HepG2 (cell line): ENCODE results near the gene PCSK2.

Experiments
- TCF7L2 ChIP-seq: IDR thresholded peaks from 2 replicates; pipeline ENCODE4 v1.6.1; 2011; ENCODE audit warnings: mild to moderate bottlenecking, low read depth, low read length, moderate library complexity
- ZBTB43 ChIP-seq: sonication (generic); formaldehyde crosslinking; conservative IDR thresholded peaks from 2 replicates; pipeline ENCODE4 v1.4.0; 2020; ENCODE audit warnings: missing genetic modification reagents
- ZNF281 ChIP-seq: sonication (generic); formaldehyde crosslinking; IDR thresholded peaks from 2 replicates; pipeline ENCODE4 v1.4.0; 2020; ENCODE audit warnings: missing genetic modification reagents, borderline replicate concordance
- ZNF431 ChIP-seq: sonication (generic); formaldehyde crosslinking; IDR thresholded peaks from 2 replicates; pipeline ENCODE4 v1.9.0; 2022; ENCODE audit warnings: missing genetic modification reagents, low read depth, mild to moderate bottlenecking, borderline replicate concordance

- no peak for TF ChIP-seq TCF7L2
- no peak for TF ChIP-seq ZNF281 (CRISPR knock-in tag)
- TF ChIP-seq ZBTB43, result no peak
- no peak for TF ChIP-seq ZNF431 (CRISPR knock-in tag)
These were observed 46.9 kb downstream of the PCSK2 start for GRCh38 chr20:17273717-17274116.
